HG03095 (cell line): ENCODE data around the gene DCDC2C.

ENCODE experiments used
- ATAC-seq: cut with Tn5 transposase; IDR thresholded peaks from one replicate; pipeline ENCODE4 v1.9.1; 2021; ENCODE audit warnings: moderate library complexity; ENCODE audit not compliant: unreplicated experiment

DCDC2C gene

GRCh38 chr2:3769766-3770165, 66.4 kb downstream of the DCDC2C start:
- ATAC-seq, result no peak

- no peak for ATAC-seq
Observed at GRCh38 chr2:3770724-3771415, 67.5 kb downstream of the DCDC2C start.

GRCh38 chr2:3771576-3771975, 68.2 kb downstream of the DCDC2C start:
- no peak for ATAC-seq

- ATAC-seq, result no peak
Observed at GRCh38 chr2:3774336-3774735, 71.0 kb downstream of the DCDC2C start.

- ATAC-seq, result no peak
Observed at GRCh38 chr2:3776311-3776710, 72.9 kb downstream of the DCDC2C start.

GRCh38 chr2:3777966-3778365, 74.6 kb downstream of the DCDC2C start:
- ATAC-seq, result no peak

GRCh38 chr2:3778851-3779495, 75.6 kb downstream of the DCDC2C start:
- ATAC-seq, result no peak

GRCh38 chr2:3779496-3780049, 76.2 kb downstream of the DCDC2C start:
- no peak for ATAC-seq

GRCh38 chr2:3780477-3781402, 77.4 kb downstream of the DCDC2C start:
- ATAC-seq, result peak; percentile 99

- ATAC-seq, result no peak
Observed at GRCh38 chr2:3784731-3785130, 81.4 kb downstream of the DCDC2C start.

GRCh38 chr2:3785220-3785889, 82.0 kb downstream of the DCDC2C start:
- ATAC-seq, result no peak

- ATAC-seq, result no peak
Observed at GRCh38 chr2:3785890-3786273, 82.5 kb downstream of the DCDC2C start.

- no peak for ATAC-seq
Observed at GRCh38 chr2:3787768-3788167, 84.4 kb downstream of the DCDC2C start.

GRCh38 chr2:3789256-3789655, 85.9 kb downstream of the DCDC2C start:
- ATAC-seq, result no peak

- no peak for ATAC-seq
Observed at GRCh38 chr2:3793249-3793648, 89.9 kb downstream of the DCDC2C start.

- no peak for ATAC-seq
Observed at GRCh38 chr2:3801506-3801905, 98.1 kb downstream of the DCDC2C start.

GRCh38 chr2:3805201-3805939, 102.0 kb downstream of the DCDC2C start:
- ATAC-seq, result no peak

- ATAC-seq, result no peak
Observed at GRCh38 chr2:3806168-3806567, 102.8 kb downstream of the DCDC2C start.

GRCh38 chr2:3806730-3807129, 103.4 kb downstream of the DCDC2C start:
- ATAC-seq, result no peak

GRCh38 chr2:3807853-3808252, 104.5 kb downstream of the DCDC2C start:
- ATAC-seq, result no peak
